OCI-LY1 (cell line): ENCODE measurements around the gene CD55.

Experiments
- H2AFZ ChIP-seq: fragments of 200-600 bp; sonication (generic), shearing (Covaris generic); 2 replicates; pipeline ENCODE4 v1.6.0; 2014; ENCODE audit warnings: antibody characterized with exemption, mild to moderate bottlenecking, low read length
- H3F3A ChIP-seq: fragments of 200-600 bp; sonication (generic), shearing (Covaris generic); 2 replicates; pipeline ENCODE4 v1.6.0; 2014; ENCODE audit warnings: mild to moderate bottlenecking, antibody characterized with exemption, low read length, moderate library complexity; ENCODE audit not compliant: insufficient read depth
- H3K27ac ChIP-seq: fragments of 200-600 bp; sonication (generic); 2 replicates; pipeline ENCODE4 v1.5.1; 2014; ENCODE audit warnings: low read length, mixed run types, mild to moderate bottlenecking, low read depth; ENCODE audit not compliant: poor library complexity, severe bottlenecking
- H3K27me3 ChIP-seq: fragments of 200-600 bp; sonication (generic); 2 replicates; pipeline ENCODE4 v1.6.0; 2014; ENCODE audit warnings: antibody characterized with exemption, mild to moderate bottlenecking, low read length, moderate library complexity; ENCODE audit not compliant: insufficient read depth
- H3K36me3 ChIP-seq: fragments of 200-600 bp; sonication (generic); 2 replicates; pipeline ENCODE4 v1.6.1; 2014; ENCODE audit warnings: mild to moderate bottlenecking, antibody characterized with exemption, low read length, moderate library complexity, mixed read lengths; ENCODE audit not compliant: insufficient read depth
- H3K4me1 ChIP-seq: fragments of 200-600 bp; sonication (generic); 2 replicates; pipeline ENCODE4 v1.5.1; 2014; ENCODE audit warnings: mild to moderate bottlenecking, low read length, moderate library complexity; ENCODE audit not compliant: insufficient read depth, severe bottlenecking
- H3K4me2 ChIP-seq: fragments of 200-600 bp; sonication (generic), shearing (Covaris generic); 2 replicates; pipeline ENCODE4 v1.6.1; 2014; ENCODE audit warnings: low read length
- H3K4me3 ChIP-seq: fragments of 200-600 bp; sonication (generic); 2 replicates; pipeline ENCODE4 v1.5.1; 2014; ENCODE audit warnings: low read length, low read depth, mild to moderate bottlenecking, mixed read lengths; ENCODE audit not compliant: poor library complexity, severe bottlenecking
- H3K79me2 ChIP-seq: fragments of 200-600 bp; shearing (Covaris generic); 2 replicates; pipeline ENCODE4 v1.6.1; 2016; ENCODE audit warnings: mixed run types, low read length, mixed read lengths; ENCODE audit not compliant: insufficient read depth
- H3K9ac ChIP-seq: fragments of 200-600 bp; sonication (generic), shearing (Covaris generic); 2 replicates; pipeline ENCODE4 v1.6.1; 2014; ENCODE audit warnings: mild to moderate bottlenecking, low read length, mixed read lengths
- H3K9me2 ChIP-seq: fragments of 200-600 bp; sonication (generic), shearing (Covaris generic); 2 replicates; pipeline ENCODE4 v1.6.1; 2014; ENCODE audit warnings: low read depth, mild to moderate bottlenecking, low read length, mixed read lengths
- H3K9me3 ChIP-seq: fragments of 200-600 bp; shearing (Covaris generic); 2 replicates; pipeline ENCODE4 v1.6.1; 2014; ENCODE audit warnings: low read length, mixed read lengths
- H4K20me1 ChIP-seq: fragments of 200-600 bp; sonication (generic), shearing (Covaris generic); 2 replicates; pipeline ENCODE4 v1.6.0; 2016; ENCODE audit warnings: mild to moderate bottlenecking, low read length; ENCODE audit not compliant: insufficient read depth
- CTCF ChIP-seq: fragments of 200-600 bp; sonication (generic), shearing (Covaris generic); IDR thresholded peaks from 2 replicates; pipeline ENCODE4 v1.5.1; 2017; ENCODE audit warnings: mild to moderate bottlenecking, antibody characterized with exemption, low read length, moderate library complexity, mixed read lengths
- EZH2 ChIP-seq: fragments of 200-600 bp; sonication (generic), shearing (Covaris generic); IDR thresholded peaks from 2 replicates; pipeline ENCODE4 v1.8.0; 2017; ENCODE audit warnings: borderline replicate concordance, mixed run types, mild to moderate bottlenecking, antibody characterized with exemption, low read length, moderate library complexity, mixed read lengths

Gene CD55

GRCh38 chr1:207352554-207352953 lies 31.1 kb downstream of the CD55 start:
- no peak overlapping the region for H2AFZ ChIP-seq
- no peaks in the 10 kb centered on the region for H4K20me1 ChIP-seq
- no peak overlapping the region for H3K27ac ChIP-seq
- peaks cover 7% of the 10 kb centered on the region; the same call in 1 of the 2 replicates for H3K36me3 ChIP-seq
- H3K79me2 ChIP-seq: no peaks in the 10 kb centered on the region
- H3F3A ChIP-seq: no peaks in the 10 kb centered on the region
- no peaks in the 10 kb centered on the region for H3K9me3 ChIP-seq
- no peak for TF ChIP-seq EZH2
- no peak for TF ChIP-seq CTCF
- H3K4me1 ChIP-seq: peaks cover 7% of the 10 kb centered on the region
- H3K27me3 ChIP-seq: no peaks in the 10 kb centered on the region
- no peak overlapping the region for H3K9ac ChIP-seq
- no peak overlapping the region for H3K4me2 ChIP-seq
- H3K4me3 ChIP-seq: no peak overlapping the region
- H3K9me2 ChIP-seq: no peaks in the 10 kb centered on the region

GRCh38 chr1:207355060-207355459 lies 33.6 kb downstream of the CD55 start:
- no peaks in the 10 kb centered on the region for H3F3A ChIP-seq
- H4K20me1 ChIP-seq: no peaks in the 10 kb centered on the region
- no peaks in the 10 kb centered on the region for H3K9me3 ChIP-seq
- no peaks in the 10 kb centered on the region for H3K9me2 ChIP-seq
- no peaks in the 10 kb centered on the region for H3K36me3 ChIP-seq
- H3K4me3 ChIP-seq: no peak overlapping the region
- H3K4me2 ChIP-seq: no peak overlapping the region
- no peaks in the 10 kb centered on the region for H3K79me2 ChIP-seq
- TF ChIP-seq CTCF (no peak), EZH2 (no peak)
- no peak overlapping the region for H2AFZ ChIP-seq
- H3K4me1 ChIP-seq: peaks cover 7% of the 10 kb centered on the region
- H3K27ac ChIP-seq: no peak overlapping the region
- no peaks in the 10 kb centered on the region for H3K27me3 ChIP-seq
- no peak overlapping the region for H3K9ac ChIP-seq

- Histone ChIP-seq H3K36me3 (no peaks in the 10 kb centered on the region), H3K9me3 (no peaks in the 10 kb centered on the region), H3K4me1 (peaks cover 7% of the 10 kb centered on the region), H3K9ac (no peak overlapping the region), H3K4me3 (no peak overlapping the region), H2AFZ (no peak overlapping the region), H3K9me2 (no peaks in the 10 kb centered on the region), H3F3A (no peaks in the 10 kb centered on the region), H4K20me1 (no peaks in the 10 kb centered on the region), H3K4me2 (no peak overlapping the region), H3K79me2 (no peaks in the 10 kb centered on the region), H3K27me3 (no peaks in the 10 kb centered on the region), H3K27ac (no peak overlapping the region)
- TF ChIP-seq CTCF (no peak), EZH2 (no peak)
These were observed 34.2 kb downstream of the CD55 start for GRCh38 chr1:207355513-207356295.
